HCT116 (cell line): Measurements from ENCODE around the gene C5orf24. TPM values are rescaled to one million over a fixed set of nuclear protein-coding genes. Genes with fewer than 3 reads are reported as not detected.

Experiments
- ATAC-seq: fragments of 200-7000 bp; cut with Tn5 transposase; 2 replicates; pipeline ENCODE4 v1.9.1; 2020; ENCODE audit warnings: mild to moderate bottlenecking, moderate library complexity
- BruUV-seq: library from RNA; stranded (reverse); fragments of 400-500 nt; replicated peaks from 2 replicates; lab custom pipeline; 2021; lab: Mats Ljungman, UMichigan
- CTCF ChIA-PET: fragments of 300-600 bp; sonication (Branson Sonifier 250); formaldehyde crosslinking; loops from one replicate; lab custom pipeline; 2021; ENCODE audit warnings: antibody characterized with exemption; lab: Charles Lee
- POLR2A ChIA-PET: fragments of 300-600, 350-600 bp; sonication (Branson Sonifier 250); formaldehyde crosslinking; loops from one replicate; lab custom pipeline; 2021; ENCODE audit warnings: antibody characterized with exemption; lab: Charles Lee
- RAD21 ChIA-PET, 2 experiments: fragments of 300-600 bp; sonication (Branson Sonifier 250); formaldehyde crosslinking; loops; one replicate each; lab custom pipeline; 2023; ENCODE audit warnings: low total read pairs in 2 of 2; ENCODE audit not compliant: uncharacterized antibody in 2 of 2, unreplicated experiment in 2 of 2, low non-redundant PET in 1 of 2; lab: Charles Lee
- DNase-seq: peaks from one replicate; pipeline ENCODE4 v3.0.0-alpha.2; 2010; ENCODE audit warnings: low read depth, low spot score
- H2AFZ ChIP-seq: fragments of 200-600 bp; shearing (Covaris generic), sonication (generic); 2 replicates; pipeline ENCODE4 v1.6.1; 2017; ENCODE audit warnings: low read depth, mixed run types, mixed read lengths, antibody characterized with exemption, low read length; ENCODE audit not compliant: poor library complexity, severe bottlenecking
- H3K27ac ChIP-seq: 2 replicates; pipeline ENCODE4 v1.5.1; 2012; ENCODE audit warnings: low read depth, low read length
- H3K27me3 ChIP-seq: fragments of 200-600 bp; sonication (generic); 2 replicates; pipeline ENCODE4 v1.6.1; 2016; ENCODE audit warnings: mixed run types, low read length, mixed read lengths; ENCODE audit not compliant: insufficient read depth
- H3K36me3 ChIP-seq, 2 experiments: fragments of 200-500 bp in 1 of 2; fragments of 200-600 bp in 1 of 2; sonication (Bioruptor generic) in 1 of 2; sonication (generic) in 1 of 2; 2 replicates each; pipeline versions ENCODE4 v1.5.1 to v1.6.1; 2014 to 2016; ENCODE audit warnings: low read length in 2 of 2, inconsistent platforms in 1 of 2, mixed read lengths in 1 of 2, mixed run types in 1 of 2; ENCODE audit not compliant: insufficient read depth in 2 of 2, control insufficient read depth in 1 of 2
- H3K4me1 ChIP-seq, 2 experiments: fragments of 200-600 bp in 1 of 2; sonication (generic) in 1 of 2; 2 replicates each; pipeline versions ENCODE4 v1.5.1 to v1.6.1; 2012 to 2017; ENCODE audit warnings: low read length in 2 of 2, inconsistent platforms in 1 of 2, mild to moderate bottlenecking in 1 of 2, mixed read lengths in 1 of 2, mixed run types in 1 of 2, moderate library complexity in 1 of 2; ENCODE audit not compliant: insufficient read depth in 2 of 2, control insufficient read depth in 1 of 2
- H3K4me2 ChIP-seq: fragments of 200-600 bp; sonication (generic); 2 replicates; pipeline ENCODE4 v1.6.1; 2017; ENCODE audit warnings: mixed run types, low read length, mixed read lengths
- H3K4me3 ChIP-seq, 2 experiments: fragments of 200-600 bp in 1 of 2; sonication (generic) in 1 of 2; replicated peaks in 1 of 2; 2 replicates each; pipeline ENCODE4 v1.5.1; 2011 to 2016; ENCODE audit warnings: low read length in 2 of 2, control low read depth in 1 of 2, low read depth in 1 of 2, mild to moderate bottlenecking in 1 of 2, mixed read lengths in 1 of 2, mixed run types in 1 of 2
- H3K79me2 ChIP-seq: fragments of 200-600 bp; sonication (generic); 2 replicates; pipeline ENCODE4 v1.6.1; 2017; ENCODE audit warnings: mild to moderate bottlenecking, mixed run types, low read length, moderate library complexity, mixed read lengths; ENCODE audit not compliant: insufficient read depth
- H3K9ac ChIP-seq: fragments of 200-600 bp; sonication (generic); 2 replicates; pipeline ENCODE4 v1.6.1; 2016; ENCODE audit warnings: low read length, mixed read lengths
- H3K9me2 ChIP-seq: fragments of 200-600 bp; sonication (generic), shearing (Covaris generic); 2 replicates; pipeline ENCODE4 v1.6.1; 2017; ENCODE audit warnings: mixed run types, mild to moderate bottlenecking, moderate library complexity; ENCODE audit not compliant: insufficient read depth
- H3K9me3 ChIP-seq, 2 experiments: fragments of 200-500 bp in 1 of 2; fragments of 200-600 bp in 1 of 2; sonication (Bioruptor generic) in 1 of 2; sonication (generic) in 1 of 2; 2 replicates each; pipeline ENCODE4 v1.6.1; 2014 to 2017; ENCODE audit warnings: low read length in 2 of 2, mixed read lengths in 2 of 2, inconsistent platforms in 1 of 2, low read depth in 1 of 2, mild to moderate bottlenecking in 1 of 2, mixed run types in 1 of 2, moderate library complexity in 1 of 2; ENCODE audit not compliant: control insufficient read depth in 1 of 2, insufficient read depth in 1 of 2
- H4K20me1 ChIP-seq: fragments of 200-600 bp; sonication (generic), shearing (Covaris generic); 2 replicates; pipeline ENCODE4 v1.6.1; 2017; ENCODE audit warnings: mixed run types, mild to moderate bottlenecking, moderate library complexity; ENCODE audit not compliant: insufficient read depth
- CEBPB ChIP-seq: IDR thresholded peaks from 2 replicates; pipeline ENCODE4 v1.6.1; 2012; ENCODE audit warnings: low read depth
- EGR1 ChIP-seq: IDR thresholded peaks from 2 replicates; pipeline ENCODE4 v1.6.1; 2012; ENCODE audit warnings: low read depth
- EZH2 ChIP-seq: fragments of 200-600 bp; sonication (generic); IDR thresholded peaks from 2 replicates; pipeline ENCODE4 v1.6.1; 2017; ENCODE audit warnings: antibody characterized with exemption, mixed run types
- EZH2phosphoT487 ChIP-seq: fragments of 200-600 bp; IDR thresholded peaks from 2 replicates; pipeline ENCODE4 v1.6.1; 2018; ENCODE audit warnings: antibody characterized with exemption, borderline replicate concordance
- FOSL1 ChIP-seq: IDR thresholded peaks from 2 replicates; pipeline ENCODE4 v1.6.1; 2012; ENCODE audit warnings: low read depth
- POLR2AphosphoS5 ChIP-seq: IDR thresholded peaks from 2 replicates; pipeline ENCODE4 v1.6.1; 2011; ENCODE audit warnings: mild to moderate bottlenecking, low read depth, low read length, moderate library complexity
- RAD21 ChIP-seq: IDR thresholded peaks from 2 replicates; pipeline ENCODE4 v1.6.1; 2012; ENCODE audit warnings: low read depth, mild to moderate bottlenecking
- SP1 ChIP-seq: IDR thresholded peaks from 2 replicates; pipeline ENCODE4 v1.6.1; 2012; ENCODE audit warnings: low read depth
- TCF7L2 ChIP-seq: IDR thresholded peaks from 2 replicates; pipeline ENCODE4 v1.7.0; 2011; ENCODE audit warnings: borderline replicate concordance, inconsistent platforms; ENCODE audit not compliant: insufficient read depth, insufficient read length; ENCODE audit errors: extremely low read depth
- YY1 ChIP-seq: IDR thresholded peaks from 2 replicates; pipeline ENCODE4 v1.6.1; 2011; ENCODE audit warnings: low read length, low read depth, moderate library complexity, mild to moderate bottlenecking; ENCODE audit not compliant: insufficient replicate concordance; ENCODE audit errors: extremely low read depth
- ZNF274 ChIP-seq: fragments of 200-500 bp; sonication (Bioruptor generic); IDR thresholded peaks from 2 replicates; pipeline ENCODE4 v1.6.1; 2014; ENCODE audit warnings: mild to moderate bottlenecking, low read depth, low read length, inconsistent platforms
- intact Hi-C: fragments of 100-400 bp; cut with micrococcal nuclease; formaldehyde crosslinking; loops from 2 replicates; pipeline ENCODE4 v1.10.0; 2022
- total RNA-seq: library from RNA; stranded (reverse); gene quantifications from one replicate; pipeline ENCODE4 v1.2.1, GENCODE V29; 2021; ENCODE audit not compliant: unreplicated experiment
- TF ChIP-seq, protein P1 (sequence below): IDR thresholded peaks from 2 replicates; pipeline ENCODE4 v1.6.1; 2012
- TF ChIP-seq, protein P2 (sequence below): IDR thresholded peaks from 2 replicates; pipeline ENCODE4 v1.6.1; 2011; ENCODE audit warnings: mild to moderate bottlenecking, low read length, moderate library complexity; ENCODE audit not compliant: insufficient replicate concordance; ENCODE audit errors: extremely low read depth
- TF ChIP-seq, protein P3 (sequence below): IDR thresholded peaks from 2 replicates; pipeline ENCODE4 v1.6.1; 2012

C5orf24 gene
- total RNA-seq, 1 experiment from 2014 or later: 46.9 TPM

DNA sequence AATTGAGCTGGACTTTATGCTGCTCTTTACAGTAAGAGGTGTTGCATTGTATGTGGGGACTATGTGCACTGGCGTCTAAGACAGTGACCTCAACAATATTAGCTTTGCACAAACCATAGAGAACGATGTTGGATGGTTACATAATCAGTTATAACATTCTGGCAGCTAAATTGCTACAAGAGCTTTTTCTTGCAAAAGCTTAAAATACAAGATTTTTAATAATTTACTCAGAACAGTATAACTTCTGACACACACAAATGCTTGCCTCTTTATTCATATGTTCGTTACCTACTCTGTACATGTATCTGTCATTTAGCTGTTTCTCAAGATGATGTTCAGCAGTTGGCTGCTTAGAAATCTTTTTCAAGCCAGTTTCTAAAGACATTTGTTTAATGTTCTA lies 11.6 kb downstream of the C5orf24 start:
- intact Hi-C loops: no loop called here
- no TSS peak for BruUV-seq
- ATAC-seq: no peak
- Histone ChIP-seq H3K9ac (no peak overlapping the region), H3K36me3 (peaks cover 36 to 41% of the 10 kb centered on the region in 2 experiments; a peak in 3 of 4 replicates), H3K27ac (no peak overlapping the region), H3K27me3 (no peaks in the 10 kb centered on the region), H4K20me1 (peaks cover 15% of the 10 kb centered on the region), H3K4me3 (no peak overlapping the region), H3K4me1 (no peaks in the 10 kb centered on the region), H3K9me3 (no peaks in the 10 kb centered on the region), H3K79me2 (peaks cover 47% of the 10 kb centered on the region), H2AFZ (no peak overlapping the region), H3K9me2 (no peaks in the 10 kb centered on the region; the same call in 1 of the 2 replicates), H3K4me2 (no peak overlapping the region)
- no peak for DNase-seq
- RAD21 ChIA-PET: no interaction called here
- no peak for TF ChIP-seq YY1
- TF ChIP-seq RAD21: no peak
- no peak for TF ChIP-seq EZH2phosphoT487
- TF ChIP-seq CEBPB: no peak
- TF ChIP-seq FOSL1: no peak
- POLR2A ChIA-PET: no interaction called here
- CTCF ChIA-PET: no interaction called here

DNA sequence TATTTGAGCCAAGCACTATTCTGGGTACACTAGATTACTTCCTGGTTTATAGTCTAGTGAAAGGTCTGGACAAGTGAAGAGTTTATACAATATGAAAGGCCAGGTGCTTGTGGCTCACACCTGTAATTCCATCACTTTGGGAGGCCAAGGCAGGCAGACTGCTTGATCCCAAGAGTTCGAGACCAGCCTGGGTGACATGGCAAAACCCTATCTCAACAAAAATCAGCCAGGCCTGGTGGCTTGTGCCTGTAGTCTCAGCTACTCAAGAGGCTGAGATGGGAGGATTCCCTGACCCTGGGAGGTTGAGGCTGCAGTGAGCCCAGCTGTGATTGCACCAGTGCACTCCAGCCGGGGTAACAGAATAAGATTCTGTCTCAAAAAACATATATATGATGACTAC lies 18.9 kb downstream of the C5orf24 start:
- no peaks in the 10 kb centered on the region for H4K20me1 ChIP-seq
- DNase-seq: no peak
- ChIA-PET POLR2A (no interaction called here), RAD21 (no interaction called here), CTCF (no interaction called here)
- H3K9me2 ChIP-seq: no peaks in the 10 kb centered on the region
- H3K4me2 ChIP-seq: no peak overlapping the region
- H3K27ac ChIP-seq: no peak overlapping the region
- no peak overlapping the region for H2AFZ ChIP-seq
- no peaks in the 10 kb centered on the region for H3K79me2 ChIP-seq
- H3K9ac ChIP-seq: no peak overlapping the region
- H3K4me3 ChIP-seq: no peak overlapping the region
- no peaks in the 10 kb centered on the region for H3K4me1 ChIP-seq
- ATAC-seq: no peak
- H3K36me3 ChIP-seq: peaks cover 3 to 6% of the 10 kb centered on the region in 2 experiments; a peak in 2 of 4 replicates
- H3K9me3 ChIP-seq: no peaks in the 10 kb centered on the region
- no peaks in the 10 kb centered on the region for H3K27me3 ChIP-seq
- BruUV-seq: no TSS peak
- intact Hi-C loops: no loop called here
- TF ChIP-seq YY1: no peak
- TF ChIP-seq TCF7L2: no peak
- no peak for TF ChIP-seq ZNF274
- TF ChIP-seq, protein P1, sequence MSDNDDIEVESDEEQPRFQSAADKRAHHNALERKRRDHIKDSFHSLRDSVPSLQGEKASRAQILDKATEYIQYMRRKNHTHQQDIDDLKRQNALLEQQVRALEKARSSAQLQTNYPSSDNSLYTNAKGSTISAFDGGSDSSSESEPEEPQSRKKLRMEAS: no peak
- TF ChIP-seq RAD21: no peak
- TF ChIP-seq SP1: no peak
- TF ChIP-seq EZH2: no peak
- TF ChIP-seq POLR2AphosphoS5: no peak
- TF ChIP-seq, protein P2, sequence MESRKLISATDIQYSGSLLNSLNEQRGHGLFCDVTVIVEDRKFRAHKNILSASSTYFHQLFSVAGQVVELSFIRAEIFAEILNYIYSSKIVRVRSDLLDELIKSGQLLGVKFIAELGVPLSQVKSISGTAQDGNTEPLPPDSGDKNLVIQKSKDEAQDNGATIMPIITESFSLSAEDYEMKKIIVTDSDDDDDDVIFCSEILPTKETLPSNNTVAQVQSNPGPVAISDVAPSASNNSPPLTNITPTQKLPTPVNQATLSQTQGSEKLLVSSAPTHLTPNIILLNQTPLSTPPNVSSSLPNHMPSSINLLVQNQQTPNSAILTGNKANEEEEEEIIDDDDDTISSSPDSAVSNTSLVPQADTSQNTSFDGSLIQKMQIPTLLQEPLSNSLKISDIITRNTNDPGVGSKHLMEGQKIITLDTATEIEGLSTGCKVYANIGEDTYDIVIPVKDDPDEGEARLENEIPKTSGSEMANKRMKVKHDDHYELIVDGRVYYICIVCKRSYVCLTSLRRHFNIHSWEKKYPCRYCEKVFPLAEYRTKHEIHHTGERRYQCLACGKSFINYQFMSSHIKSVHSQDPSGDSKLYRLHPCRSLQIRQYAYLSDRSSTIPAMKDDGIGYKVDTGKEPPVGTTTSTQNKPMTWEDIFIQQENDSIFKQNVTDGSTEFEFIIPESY: no peak
- TF ChIP-seq, protein P3, sequence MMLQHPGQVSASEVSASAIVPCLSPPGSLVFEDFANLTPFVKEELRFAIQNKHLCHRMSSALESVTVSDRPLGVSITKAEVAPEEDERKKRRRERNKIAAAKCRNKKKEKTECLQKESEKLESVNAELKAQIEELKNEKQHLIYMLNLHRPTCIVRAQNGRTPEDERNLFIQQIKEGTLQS: no peak
- no peak for TF ChIP-seq EGR1
